Endothelial cell of umbilical vein (primary cell): ENCODE results near the gene IPPK. TPM values are rescaled to one million over a fixed set of nuclear protein-coding genes. Genes with fewer than 3 reads are reported as not detected.

Source experiments
- BruUV-seq: library from RNA; stranded (reverse); fragments of 400-500 nt; replicated peaks from 2 replicates; lab custom pipeline; 2021; lab: Mats Ljungman, UMichigan
- CTCF ChIA-PET: fragments of 300-600, 350-600 bp; sonication (Branson Sonifier 250); formaldehyde crosslinking; loops from one replicate; lab custom pipeline; 2021; ENCODE audit warnings: antibody characterized with exemption, inconsistent platforms; lab: Charles Lee
- POLR2A ChIA-PET: fragments of 300-600, 350-600 bp; sonication (Branson Sonifier 250); formaldehyde crosslinking; loops from one replicate; lab custom pipeline; 2021; ENCODE audit warnings: antibody characterized with exemption, inconsistent platforms; lab: Charles Lee
- DNase-seq: peaks from one replicate; pipeline ENCODE4 v3.0.0-alpha.2; 2011; ENCODE audit warnings: low read depth, low spot score
- FAIRE-seq: peaks from 2 replicates; lab custom pipeline; 2011; peaks lifted over from hg19 to GRCh38; lab: Jason Lieb, UNC
- H2AFZ ChIP-seq: 2 replicates; pipeline ENCODE4 v1.6.0; 2012; ENCODE audit warnings: low read depth, low read length, control low read depth, inconsistent platforms
- H3K27ac ChIP-seq: 2 replicates; pipeline ENCODE4 v1.5.1; 2011; ENCODE audit warnings: low read depth, mild to moderate bottlenecking, control low read depth, low read length, moderate library complexity; ENCODE audit not compliant: insufficient read depth
- H3K27me3 ChIP-seq, 2 experiments: 2 replicates each; pipeline versions ENCODE4 v1.6.0 to v1.6.1; 2011; ENCODE audit warnings: low read length in 2 of 2, mixed read lengths in 1 of 2; ENCODE audit not compliant: control insufficient read depth in 2 of 2, insufficient read depth in 2 of 2
- H3K36me3 ChIP-seq, 2 experiments: 2 replicates in 1 of 2; 3 replicates in 1 of 2; pipeline ENCODE4 v1.5.1; 2011; ENCODE audit warnings: low read length in 2 of 2, mild to moderate bottlenecking in 1 of 2, moderate library complexity in 1 of 2; ENCODE audit not compliant: control insufficient read depth in 2 of 2, insufficient read depth in 2 of 2; ENCODE audit errors: extremely low read depth in 1 of 2
- H3K4me1 ChIP-seq: 3 replicates; pipeline ENCODE4 v1.5.1; 2011; ENCODE audit warnings: mild to moderate bottlenecking, low read length; ENCODE audit not compliant: control insufficient read depth, insufficient read depth; ENCODE audit errors: extremely low read depth
- H3K4me2 ChIP-seq: 2 replicates; pipeline ENCODE4 v1.6.1; 2011; ENCODE audit warnings: low read length, control low read depth, mixed read lengths; ENCODE audit not compliant: insufficient read depth
- H3K4me3 ChIP-seq, 3 experiments: fragments of 200-600 bp in 1 of 3; sonication (generic), shearing (Covaris generic) in 1 of 3; replicated peaks in 1 of 3; 2 replicates each; pipeline ENCODE4 v1.5.1; 2011 to 2016; ENCODE audit warnings: control low read depth in 3 of 3, low read length in 3 of 3, mild to moderate bottlenecking in 2 of 3, inconsistent platforms in 1 of 3, low read depth in 1 of 3, moderate library complexity in 1 of 3; ENCODE audit not compliant: insufficient read depth in 1 of 3
- H3K79me2 ChIP-seq: 2 replicates; pipeline ENCODE4 v1.6.0; 2012; ENCODE audit warnings: low read length, inconsistent platforms; ENCODE audit not compliant: control insufficient read depth, insufficient read depth
- H3K9ac ChIP-seq: replicated peaks from 2 replicates; pipeline ENCODE3; 2011; ENCODE audit warnings: low read length, control low read depth; ENCODE audit not compliant: insufficient read depth; ENCODE audit errors: extremely low read depth
- H3K9me1 ChIP-seq: replicated peaks from 3 replicates; pipeline ENCODE4 v1.6.0; 2011; ENCODE audit warnings: mild to moderate bottlenecking, low read length; ENCODE audit not compliant: control insufficient read depth, insufficient read depth; ENCODE audit errors: extremely low read depth
- H3K9me3 ChIP-seq: replicated peaks from 2 replicates; pipeline ENCODE4 v1.5.1; 2012; ENCODE audit warnings: low read length, inconsistent platforms; ENCODE audit not compliant: control insufficient read depth, insufficient read depth
- H4K20me1 ChIP-seq: replicated peaks from 2 replicates; pipeline ENCODE3; 2011; ENCODE audit warnings: mild to moderate bottlenecking, low read length; ENCODE audit not compliant: control insufficient read depth, insufficient read depth; ENCODE audit errors: extremely low read depth
- CTCF ChIP-seq, 2 donors: IDR thresholded peaks; 1 replicate in 1 of 2; 2 replicates in 1 of 2; pipeline ENCODE4 v1.5.1; 2011; ENCODE audit warnings: low read length in 2 of 2, mild to moderate bottlenecking in 2 of 2, moderate library complexity in 2 of 2, control low read depth in 1 of 2, inconsistent platforms in 1 of 2, low read depth in 1 of 2; ENCODE audit not compliant: insufficient read depth in 1 of 2; ENCODE audit errors: extremely low read depth in 1 of 2
- EZH2 ChIP-seq: IDR thresholded peaks from 2 replicates; pipeline ENCODE4 v1.6.1; 2012; ENCODE audit warnings: borderline replicate concordance, low read depth, mild to moderate bottlenecking, moderate library complexity, low read length, inconsistent platforms; ENCODE audit not compliant: severe bottlenecking
- FOS ChIP-seq: IDR thresholded peaks from 2 replicates; pipeline ENCODE4 v1.6.1; 2011; ENCODE audit warnings: mild to moderate bottlenecking, low read length, moderate library complexity, borderline replicate concordance; ENCODE audit not compliant: insufficient read depth
- GATA2 ChIP-seq: IDR thresholded peaks from 2 replicates; pipeline ENCODE4 v1.7.0; 2011; ENCODE audit warnings: low read depth, mild to moderate bottlenecking, moderate library complexity, mixed read lengths, low read length; ENCODE audit not compliant: insufficient read length, insufficient read depth
- JUN ChIP-seq: IDR thresholded peaks from 2 replicates; pipeline ENCODE4 v1.6.1; 2011; ENCODE audit warnings: borderline replicate concordance, low read depth; ENCODE audit not compliant: insufficient read length, insufficient read depth
- MAX ChIP-seq: IDR thresholded peaks from 2 replicates; pipeline ENCODE4 v1.6.1; 2011; ENCODE audit not compliant: insufficient read depth, insufficient read length
- MYC ChIP-seq: IDR thresholded peaks from one replicate; pipeline ENCODE4 v1.6.1; 2011; ENCODE audit warnings: mild to moderate bottlenecking, low read depth, low read length
- POLR2A ChIP-seq: IDR thresholded peaks from 2 replicates; pipeline ENCODE4 v1.6.1; 2012; ENCODE audit warnings: low read depth, mild to moderate bottlenecking, control low read depth, low read length
- POLR2AphosphoS5 ChIP-seq: IDR thresholded peaks from 2 replicates; pipeline ENCODE4 v1.6.1; 2012; ENCODE audit warnings: low read depth, mild to moderate bottlenecking, control low read depth, low read length, moderate library complexity; ENCODE audit not compliant: insufficient read depth
- dilution Hi-C: fragments of 300-500 bp; cut with MboI; formaldehyde crosslinking; loops from one replicate; pipeline ENCODE4 v1.15.0; 2019; ENCODE audit warnings: low sequenced_read_pairs; ENCODE audit not compliant: extremely low pct_ligation_motif_present
- intact Hi-C: fragments of 100-400 bp; cut with micrococcal nuclease; formaldehyde crosslinking; loops from one replicate; pipeline ENCODE4 v1.10.0; 2022
- polyA plus RNA-seq, 4 experiments: library from polyadenylated mRNA; depleted of rRNA in 3 of 4; stranded (reverse) in 3 of 4; unstranded in 1 of 4; fragments of >200 nt; gene quantifications; 2 replicates each; pipeline versions ENCODE4 v1.2.1 to v1.2.3, GENCODE V29; 2011 to 2012; ENCODE audit warnings: missing spikeins in 1 of 4
- total RNA-seq: library from RNA; stranded (reverse); gene quantifications from 2 replicates; pipeline ENCODE4 v1.2.3, GENCODE V29; 2021

IPPK gene
- total and polyA plus RNA-seq, 2 donors (not counting 3 experiments of a cell fraction or from before 2014, with no cell fraction given) = 14.0 to 28.0 TPM

- no peak for TF ChIP-seq POLR2AphosphoS5
- no peak for TF ChIP-seq POLR2A
- no peak for TF ChIP-seq GATA2
- TF ChIP-seq JUN = no peak
- TF ChIP-seq MAX = no peak
- TF ChIP-seq FOS = no peak
- TF ChIP-seq CTCF (IDR thresholded peaks at IDR 0.05; ENCODE audit: extremely low read depth in 1 of 2, insufficient read depth in 1 of 2, low read depth in 1 of 2, low read length in 2 of 2) = no peak
- no peak for TF ChIP-seq EZH2
- TF ChIP-seq MYC = no peak
- ChIA-PET CTCF (interaction anchor here (1.3 to 1.4 kb wide), 2 partner anchors 7 to 280 kb away, joined by 3 to 4 read pairs; no protein-coding TSS in a partner anchor), POLR2A (no interaction called here)
- Histone ChIP-seq H3K27ac (no peak overlapping the region), H4K20me1 (no peaks in the 10 kb centered on the region), H2AFZ (no peak overlapping the region), H3K9ac (no peak overlapping the region), H3K27me3 (no peaks in the 10 kb centered on the region), H3K9me1 (no peaks in the 10 kb centered on the region), H3K4me3 (no peak overlapping the region), H3K4me1 (no peaks in the 10 kb centered on the region), H3K79me2 (no peaks in the 10 kb centered on the region), H3K9me3 (no peaks in the 10 kb centered on the region), H3K4me2 (no peak overlapping the region), H3K36me3 (peaks cover 3 to 12% of the 10 kb centered on the region in 2 experiments)
- no TSS peak for BruUV-seq
- FAIRE-seq (no peak), DNase-seq (no peak)
- dilution Hi-C loops (no loop called here), intact Hi-C loops (no loop called here)
Measured at GRCh38 chr9:92608909-92609445, 61.0 kb downstream of the IPPK start.
